GM21526 (cell line): ENCODE measurements around the gene POLD4.

ENCODE experiments used
- ATAC-seq: cut with Tn5 transposase; IDR thresholded peaks from one replicate; pipeline ENCODE4 v1.9.1; 2021; ENCODE audit warnings: moderate library complexity; ENCODE audit not compliant: unreplicated experiment, low FRiP score

POLD4 gene

DNA sequence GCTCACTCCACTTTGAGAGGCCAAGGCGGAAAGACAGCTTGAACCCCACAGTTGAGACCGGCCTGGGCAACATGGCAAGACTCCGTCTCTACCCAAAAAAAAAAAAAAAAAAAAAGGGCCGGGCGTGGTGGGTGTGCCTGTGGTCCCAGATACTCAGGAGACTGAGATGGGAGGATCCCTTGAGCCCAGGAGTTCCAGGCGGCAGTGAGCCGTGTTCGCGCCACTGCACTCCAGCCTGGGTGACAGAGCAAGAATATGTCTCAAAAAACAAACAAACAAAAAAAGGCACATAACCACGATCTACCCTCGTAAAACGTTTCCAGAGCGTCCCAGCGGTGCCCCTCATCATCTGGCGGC lies 37.6 kb upstream of the POLD4 start:
- no peak for ATAC-seq

- ATAC-seq: no peak
These were observed 36.1 kb upstream of the POLD4 start for GRCh38 chr11:67389477-67389876.

DNA sequence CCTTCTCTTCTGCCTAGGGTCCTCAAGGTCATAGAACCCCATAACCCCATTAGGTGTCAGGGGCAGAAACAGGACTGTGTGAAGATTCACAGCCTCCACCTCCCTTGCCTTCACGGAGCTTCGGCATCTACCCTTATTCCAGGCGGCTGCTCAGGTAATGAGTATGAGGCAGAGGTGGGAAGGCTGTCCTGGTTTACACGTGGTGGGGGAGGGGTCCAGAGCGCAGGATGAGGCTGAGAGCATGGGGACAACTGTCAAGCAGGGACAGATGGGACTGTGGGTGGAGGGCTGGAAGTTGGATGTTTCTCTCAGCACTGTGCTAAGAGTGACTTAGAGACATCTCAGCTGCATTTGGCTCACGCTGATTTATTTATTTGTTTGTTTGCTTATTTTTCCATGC lies 34.2 kb upstream of the POLD4 start:
- ATAC-seq: no peak

DNA sequence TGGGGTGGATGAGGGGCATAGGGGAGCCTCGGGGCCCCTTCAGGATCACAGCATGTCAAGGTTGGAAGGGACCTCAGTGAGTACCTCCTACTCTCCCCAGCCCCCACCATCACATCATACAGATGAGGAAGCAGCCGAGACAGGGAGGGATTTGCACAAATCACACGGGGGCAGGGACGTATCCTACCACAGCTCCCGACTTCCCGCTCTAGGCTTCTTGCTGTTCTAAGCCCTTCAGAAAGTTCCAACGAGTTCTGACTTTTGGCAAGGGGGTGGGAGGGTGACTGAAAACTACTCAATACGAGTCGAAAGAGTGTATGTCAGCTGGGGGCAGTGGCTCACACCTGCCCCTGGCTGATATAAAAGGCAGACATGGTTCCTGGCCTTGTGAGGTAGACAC lies 33.7 kb upstream of the POLD4 start:
- no peak for ATAC-seq

DNA sequence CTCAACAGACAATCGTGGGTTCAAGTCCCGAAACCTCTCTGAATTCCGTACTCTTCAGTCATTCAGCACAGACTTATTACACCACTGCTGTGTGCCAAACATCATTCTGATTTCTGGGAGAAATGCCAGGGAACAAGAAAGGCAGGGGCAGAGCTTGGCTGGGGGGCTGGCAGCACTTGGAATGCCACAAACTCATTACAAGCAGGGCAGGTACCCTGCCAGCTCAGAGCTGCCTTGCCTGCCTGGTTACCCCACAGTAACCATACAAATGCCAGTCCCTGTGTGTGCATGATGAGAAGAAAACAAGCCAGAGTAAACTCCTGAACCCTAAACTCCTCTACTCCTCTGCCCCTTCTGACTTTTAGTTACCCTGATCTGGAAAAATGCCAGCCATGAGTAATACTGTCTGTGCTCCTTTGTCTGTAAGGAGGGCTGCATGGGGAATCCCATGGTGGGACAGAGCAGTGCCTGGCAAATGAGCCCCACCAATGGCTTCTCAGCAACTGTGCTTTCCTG lies 31.6 kb upstream of the POLD4 start:
- ATAC-seq: no peak

- peak; percentile 62 for ATAC-seq
These were observed 29.2 kb upstream of the POLD4 start for GRCh38 chr11:67382276-67383136.

DNA sequence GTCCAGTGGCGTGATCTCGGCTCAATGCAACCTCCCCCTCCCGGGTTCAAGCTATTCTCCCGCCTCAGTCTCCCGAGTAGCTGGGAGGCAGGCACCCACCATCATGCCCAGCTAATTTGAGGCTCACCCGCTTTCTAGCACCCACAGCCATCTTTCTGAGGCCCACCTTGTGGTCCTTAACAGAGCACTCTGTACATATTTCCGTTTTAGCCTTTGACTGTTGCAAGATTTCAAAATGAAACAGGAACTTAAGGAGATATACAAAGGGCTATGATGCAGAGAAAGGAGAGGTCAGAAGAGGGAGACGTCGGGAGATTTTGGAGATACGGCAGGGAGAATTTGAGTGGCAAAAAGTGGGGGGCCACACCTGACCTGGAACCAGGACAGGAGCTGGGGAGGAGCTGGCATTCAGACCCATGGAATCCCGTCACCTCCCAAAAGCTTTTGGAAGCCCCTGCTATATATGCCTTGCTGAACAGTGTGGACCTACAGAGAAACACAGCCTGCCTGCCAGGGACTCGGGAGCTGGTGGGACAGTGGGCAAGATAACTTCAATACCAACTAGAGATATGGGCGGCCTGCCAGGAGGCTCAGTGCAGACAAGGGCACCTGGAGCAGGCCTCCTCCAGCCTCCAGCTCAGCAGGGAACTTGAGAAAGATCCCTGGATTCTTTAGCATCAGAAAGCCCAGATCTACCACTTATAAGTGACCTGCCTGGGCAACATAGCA lies 28.1 kb upstream of the POLD4 start:
- ATAC-seq: no peak

DNA sequence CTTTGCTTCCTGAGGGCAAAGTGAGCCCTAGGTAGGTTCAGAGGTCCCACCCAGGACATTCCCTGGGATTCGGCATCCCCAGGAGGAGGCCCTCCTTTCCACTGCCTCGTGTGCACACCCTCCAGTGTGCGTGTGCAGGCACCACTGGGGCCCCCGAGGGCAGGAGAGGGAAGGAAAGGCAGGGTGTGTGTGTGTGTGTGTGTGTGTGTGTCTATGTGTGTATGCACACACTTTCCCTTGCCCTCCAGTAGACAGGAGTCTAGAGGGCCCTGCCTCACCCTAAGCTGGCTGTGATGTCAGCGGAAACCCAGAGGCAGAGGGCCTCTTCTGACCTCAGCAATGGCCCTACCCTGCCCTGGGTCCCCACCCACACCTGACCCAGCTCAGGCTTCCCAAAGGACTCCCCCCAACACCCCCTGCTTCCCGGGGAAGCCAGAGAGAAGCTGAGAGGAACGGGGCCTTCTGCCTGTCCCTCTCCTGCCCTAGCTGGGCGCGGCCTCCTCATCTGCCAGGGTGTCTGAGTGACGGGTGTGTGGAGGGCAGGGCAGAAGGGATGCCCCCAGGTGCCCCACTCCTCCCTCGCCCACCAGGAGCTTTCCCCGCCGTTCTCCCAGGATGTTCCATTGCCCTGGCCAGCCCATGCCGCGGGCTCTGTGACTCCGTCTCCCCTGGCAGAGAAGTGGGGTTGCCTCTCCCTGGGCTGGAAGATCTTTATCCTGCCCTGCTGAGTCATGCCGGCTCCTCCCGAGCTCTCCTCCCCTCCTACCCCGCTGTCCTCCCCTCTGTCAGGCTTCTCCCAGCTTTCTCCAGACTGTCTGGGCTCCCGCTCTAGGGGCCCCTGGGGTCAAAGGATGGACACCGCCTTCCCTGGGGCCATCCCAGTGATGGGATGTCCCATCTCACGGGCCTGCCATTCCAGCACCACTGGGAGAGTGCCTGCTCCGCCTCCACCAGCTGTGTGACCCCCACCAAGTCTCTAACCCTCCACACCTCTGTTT lies 26.0 kb upstream of the POLD4 start:
- no peak for ATAC-seq

GRCh38 chr11:67378544-67378943 lies 25.2 kb upstream of the POLD4 start:
- no peak for ATAC-seq

DNA sequence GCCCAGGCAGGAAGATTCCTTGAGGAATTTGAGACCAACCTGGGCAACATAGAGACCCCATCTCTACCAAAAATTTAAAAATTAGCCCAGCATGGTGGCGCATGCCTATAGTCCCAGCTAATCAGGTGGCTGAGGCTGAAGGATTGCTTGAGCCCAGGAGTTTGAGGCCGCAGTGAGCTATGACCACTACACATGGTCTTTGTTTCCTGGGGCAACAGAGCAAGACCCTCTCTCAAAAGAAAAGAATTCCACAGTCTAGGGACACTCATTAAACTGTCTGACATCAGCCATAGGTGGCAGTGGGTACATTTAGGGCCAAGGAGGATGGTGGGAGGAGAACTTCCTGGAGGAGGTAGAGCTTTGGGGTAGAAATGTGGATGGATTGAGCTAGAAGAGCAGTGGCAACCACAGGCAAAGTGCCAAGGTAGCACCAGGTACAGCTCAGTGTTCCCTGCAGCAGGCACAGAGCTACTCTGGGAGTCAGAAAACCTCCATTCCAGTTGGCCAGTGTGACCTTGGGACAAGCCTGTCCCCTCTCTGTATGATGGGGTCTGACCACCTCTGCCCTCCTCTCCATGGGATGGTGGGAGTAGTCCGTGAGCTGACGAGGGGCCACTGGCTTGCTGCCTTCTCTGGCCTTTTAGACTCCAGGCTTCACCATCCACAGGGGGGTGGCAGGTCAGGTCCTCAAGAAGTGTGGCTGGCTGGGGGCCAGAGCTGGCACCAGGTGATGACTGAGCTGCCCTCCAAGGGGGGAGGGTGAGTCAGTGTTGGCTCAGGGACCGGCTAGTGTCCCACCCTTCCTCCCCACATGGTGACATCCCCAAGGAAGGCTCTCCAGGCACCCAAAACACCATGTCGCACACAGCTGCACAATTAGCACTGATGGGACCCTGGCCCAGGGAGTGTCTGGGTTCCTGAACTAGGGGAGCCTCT lies 23.8 kb upstream of the POLD4 start:
- no peak for ATAC-seq

GRCh38 chr11:67376063-67376820 lies 22.9 kb upstream of the POLD4 start:
- no peak for ATAC-seq

DNA sequence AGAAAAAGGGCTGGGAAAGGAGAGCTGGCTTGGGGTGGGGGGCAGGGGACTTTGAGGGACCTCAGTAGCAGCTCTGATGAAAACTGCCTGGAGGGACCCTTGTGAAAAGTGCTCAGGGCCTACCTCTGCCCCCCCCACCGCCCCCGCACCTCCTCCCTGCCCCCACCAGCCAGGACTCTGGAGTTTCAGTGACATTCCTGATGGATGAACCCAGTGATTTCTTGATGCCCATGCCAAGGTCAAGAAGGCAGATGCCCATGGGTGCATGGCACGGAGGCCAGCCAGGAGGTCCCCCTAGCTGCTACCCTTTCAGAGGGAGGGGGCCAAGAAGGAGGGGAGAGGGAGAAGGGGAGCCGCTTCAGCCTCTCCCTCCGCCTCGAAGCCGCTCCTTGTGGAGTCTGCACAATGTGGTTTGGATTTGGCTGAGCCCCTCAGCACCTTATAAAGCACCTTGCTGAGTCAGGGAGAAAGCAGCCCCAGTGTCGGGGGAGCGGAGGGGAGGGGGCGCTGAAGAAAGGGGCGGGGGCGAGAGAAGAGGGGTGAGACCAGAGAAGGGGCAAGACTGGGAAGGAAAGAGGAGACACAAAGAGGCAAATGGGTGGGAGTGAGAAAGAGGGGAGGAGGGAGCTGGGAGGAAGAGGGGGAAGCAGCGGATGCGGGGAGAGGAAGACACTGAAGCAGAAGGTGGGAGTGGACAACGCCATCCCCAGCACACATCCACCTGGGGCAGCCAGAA lies 22.1 kb upstream of the POLD4 start:
- no peak for ATAC-seq

DNA sequence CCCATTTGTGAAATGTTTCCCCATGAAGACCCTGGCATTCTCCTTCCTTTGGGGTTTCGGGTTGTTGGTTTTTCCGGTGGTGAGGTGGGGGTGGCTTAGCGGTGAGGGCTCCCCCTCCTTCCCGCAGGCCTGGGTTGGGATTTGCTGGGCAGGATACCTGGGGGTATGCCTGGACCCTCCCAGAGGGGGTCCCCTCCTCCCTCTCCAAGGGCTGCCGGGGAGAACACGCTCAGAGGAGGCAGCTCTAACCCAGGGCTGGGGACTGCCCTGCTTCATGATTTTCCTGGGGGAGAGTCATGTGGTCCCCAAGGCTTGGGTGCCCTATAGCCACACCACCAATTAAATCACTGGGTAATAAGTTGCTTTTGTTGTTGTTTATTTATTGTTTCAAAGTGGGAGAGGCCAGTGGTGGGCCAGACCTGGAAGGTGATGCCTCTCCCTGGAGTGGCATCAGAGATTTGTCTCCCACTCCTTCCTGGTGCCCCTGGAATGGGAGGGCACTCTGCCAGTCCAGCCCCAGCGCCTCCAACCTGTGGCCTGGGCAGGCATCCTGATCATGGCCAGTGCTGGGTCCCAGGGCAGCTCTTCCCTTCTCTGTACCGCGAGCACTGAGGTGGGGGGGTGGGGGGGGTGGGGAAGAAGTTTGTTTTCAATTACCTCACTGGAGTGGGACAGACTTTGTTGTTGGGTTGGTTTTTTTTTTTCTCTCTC lies 21.4 kb upstream of the POLD4 start:
- ATAC-seq: no peak

DNA sequence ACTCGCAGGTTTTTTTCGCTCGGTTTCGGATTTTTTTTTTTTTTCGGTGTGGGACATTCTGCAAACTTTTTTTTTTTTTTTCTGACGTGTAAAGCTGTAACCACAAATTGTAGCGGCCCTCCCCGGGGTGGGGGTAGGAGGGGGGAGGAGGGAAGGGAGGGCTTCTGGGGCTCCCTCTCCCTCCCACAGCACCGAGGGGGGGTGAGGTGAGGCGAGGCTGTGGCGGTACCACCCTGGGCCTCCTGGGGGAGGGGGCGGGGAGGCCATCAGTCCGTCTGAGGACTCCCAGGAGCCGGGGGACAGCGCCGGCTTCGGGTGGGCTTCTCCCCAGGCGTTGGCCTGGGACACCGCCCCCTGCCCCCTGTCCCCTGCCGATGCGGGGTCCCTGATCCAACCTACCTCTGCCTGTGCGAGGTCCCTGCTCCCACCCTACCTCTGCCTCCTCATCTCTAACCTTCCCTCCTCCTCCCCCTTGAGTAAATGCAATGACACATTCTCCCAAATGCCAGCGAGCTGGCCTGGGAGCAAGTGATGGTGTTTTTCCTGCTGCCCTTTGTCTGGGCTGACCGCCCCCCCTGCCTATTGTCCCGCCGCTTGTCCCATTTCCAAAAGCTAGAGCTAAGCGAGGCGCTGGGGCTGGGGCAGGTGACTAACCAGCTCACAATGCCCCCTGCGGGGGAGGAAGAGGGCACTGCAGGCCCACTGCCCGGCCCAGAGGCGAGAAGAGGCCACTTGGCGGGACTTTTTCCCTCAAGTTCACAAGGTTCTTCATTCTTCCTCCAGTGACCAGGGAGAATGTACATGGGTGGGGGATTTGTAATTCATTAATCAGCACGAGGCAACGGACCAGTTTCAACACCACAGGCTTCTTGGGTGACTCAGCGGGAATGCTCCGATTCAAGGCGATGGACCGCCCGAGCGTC lies 20.6 kb upstream of the POLD4 start:
- ATAC-seq: no peak

GRCh38 chr11:67372993-67373647 lies 19.8 kb upstream of the POLD4 start, which contains the start of gene CLCF1:
CLCF1 (minus strand) TSS chr11:67373598; CDS start chr11:67373539, 59 bp downstream.
- no peak for ATAC-seq
